Activated CD4-positive, alpha-beta memory T cell treated with anti-CD3 and anti-CD28 coated beads, Interleukin-2, amount 10 ng/mL, durations not matched to agents 7 days and 5 days (primary cell): ENCODE measurements around the gene PRPH2. TPM values are rescaled to one million over a fixed set of nuclear protein-coding genes. Genes with fewer than 3 reads are reported as not detected.
A peak's percentile ranks its signal among the peaks of the same experiment; 100 is the strongest.
"Not testable (repeated sequence)": the region's sequence is repeated elsewhere in the genome, so short reads cannot be mapped to it uniquely, and the experiment has no call there.

Experiments
- CTCF ChIA-PET: fragments of 350-600 bp; sonication (Branson Sonifier 250); formaldehyde crosslinking; loops from one replicate; lab custom pipeline; 2021; ENCODE audit warnings: antibody characterized with exemption, inconsistent platforms; lab: Charles Lee
- POLR2A ChIA-PET: fragments of 350-600 bp; sonication (Branson Sonifier 250); formaldehyde crosslinking; loops from one replicate; lab custom pipeline; 2021; ENCODE audit warnings: antibody characterized with exemption; lab: Charles Lee
- DNase-seq: peaks from one replicate; pipeline ENCODE4 v3.0.0-alpha.2; 2020
- H3K27ac Mint-ChIP-seq: one replicate; pipeline ENCODE4 v1.8.0; 2021; ENCODE audit warnings: mild to moderate bottlenecking, mixed read lengths
- H3K27me3 Mint-ChIP-seq: one replicate; pipeline ENCODE4 v1.8.0; 2021; ENCODE audit warnings: mixed read lengths
- H3K36me3 Mint-ChIP-seq: one replicate; pipeline ENCODE4 v1.8.0; 2021; ENCODE audit warnings: low read depth, mixed read lengths
- H3K4me1 Mint-ChIP-seq: one replicate; pipeline ENCODE4 v1.8.0; 2021; ENCODE audit warnings: mixed read lengths
- H3K4me3 Mint-ChIP-seq: one replicate; pipeline ENCODE4 v1.8.0; 2021; ENCODE audit warnings: mild to moderate bottlenecking, mixed read lengths
- H3K9me3 Mint-ChIP-seq: one replicate; pipeline ENCODE4 v1.8.0; 2021; ENCODE audit warnings: mixed read lengths
- total RNA-seq, 2 experiments: library from RNA; stranded (reverse); gene quantifications; one replicate each; pipeline ENCODE4 v1.2.3, GENCODE V29; 2021

Gene PRPH2
- total RNA-seq, 2 experiments from 2014 or later, result not detected

- H3K27ac Mint-ChIP-seq, DNase-seq, H3K4me1 Mint-ChIP-seq, H3K9me3 Mint-ChIP-seq, CTCF ChIA-PET, H3K36me3 Mint-ChIP-seq, H3K4me3 Mint-ChIP-seq: not testable (repeated sequence)
- H3K27me3 Mint-ChIP-seq, result peaks cover 10% of the 10 kb centered on the region
- POLR2A ChIA-PET, result interaction anchor here (1.2 kb wide), 1 partner anchor 11 kb away, joined by 5 read pairs; no protein-coding TSS in a partner anchor
These were observed 11.6 kb upstream of the PRPH2 start for GRCh38 chr6:42733867-42734481.

DNA sequence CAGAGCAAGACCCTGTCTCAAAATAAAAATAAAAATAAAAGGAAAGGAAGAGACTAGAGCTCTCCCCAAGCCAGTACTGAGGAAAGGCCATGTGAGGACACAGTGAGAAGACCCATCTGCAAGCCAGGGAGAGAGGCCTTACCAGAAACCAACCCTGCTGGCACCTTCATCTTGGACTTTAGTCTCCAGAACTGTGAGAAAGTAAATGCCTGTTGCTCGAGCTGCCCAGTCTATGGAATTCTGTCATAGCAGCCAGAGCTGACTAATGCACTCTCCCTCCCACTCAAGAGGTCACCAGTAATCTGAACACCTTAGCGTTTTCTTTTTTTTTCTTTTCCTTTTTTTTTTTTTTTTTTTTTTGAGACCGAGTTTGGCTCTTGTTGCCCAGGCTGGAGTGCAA, 7.3 kb upstream of the PRPH2 start:
- H3K9me3 Mint-ChIP-seq, result no peaks in the 10 kb centered on the region
- no peak overlapping the region for H3K27ac Mint-ChIP-seq
- ChIA-PET POLR2A (interaction anchor here (1.0 to 1.8 kb wide), 6 partner anchors 11 to 150 kb away, joined by 3 to 9 read pairs (median 6); partner anchors contain the start of genes RPL7L1 and TBCC), CTCF (interaction anchor here (0.6 to 2.3 kb wide), 4 partner anchors 13 to 512 kb away, joined by 3 to 11 read pairs (median 6); partner anchors contain the start of gene TBCC)
- no peak overlapping the region for H3K4me3 Mint-ChIP-seq
- H3K4me1 Mint-ChIP-seq, result peaks cover 22% of the 10 kb centered on the region
- H3K27me3 Mint-ChIP-seq, result no peaks in the 10 kb centered on the region
- DNase-seq, result no peak
- H3K36me3 Mint-ChIP-seq, result no peaks in the 10 kb centered on the region

DNA sequence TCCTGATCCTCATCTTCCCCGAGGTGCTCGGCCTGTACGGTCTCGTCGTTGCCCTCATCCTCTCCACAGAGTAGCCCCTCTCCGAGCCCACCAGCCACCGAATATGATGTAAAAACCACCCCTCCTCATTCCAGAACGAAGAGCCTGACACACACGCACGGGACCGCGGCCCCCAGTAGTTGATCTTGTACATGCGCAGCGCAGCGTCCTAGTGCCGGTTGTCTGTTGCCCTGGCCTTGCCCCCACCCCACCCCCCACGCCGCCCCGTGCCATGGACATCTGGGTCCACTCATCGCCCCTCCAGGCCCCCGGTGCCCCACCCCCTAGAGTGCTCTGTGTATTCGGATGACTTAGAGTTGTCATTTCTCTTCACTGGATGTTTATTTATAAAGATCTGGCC, 5.2 kb upstream of the PRPH2 start:
- peak overlapping the region; percentile 44 for H3K4me3 Mint-ChIP-seq
- POLR2A ChIA-PET, result interaction anchor here (0.6 to 3.4 kb wide), 14 partner anchors 13 to 163 kb away, joined by 3 to 35 read pairs (median 6); partner anchors contain the start of genes RPL7L1, TBCC and UBR2
- peaks cover 22% of the 10 kb centered on the region for H3K4me1 Mint-ChIP-seq
- H3K27ac Mint-ChIP-seq, result peak overlapping the region; percentile 62
- no peaks in the 10 kb centered on the region for H3K9me3 Mint-ChIP-seq
- no peaks in the 10 kb centered on the region for H3K36me3 Mint-ChIP-seq
- CTCF ChIA-PET, result interaction anchor here (0.7 to 4.1 kb wide), 9 partner anchors 14 to 165 kb away, joined by 3 to 79 read pairs (median 11); partner anchors contain the start of genes RPL7L1 and TBCC
- no peak for DNase-seq
- H3K27me3 Mint-ChIP-seq, result no peaks in the 10 kb centered on the region

- no peaks in the 10 kb centered on the region for H3K9me3 Mint-ChIP-seq
- no peaks in the 10 kb centered on the region for H3K36me3 Mint-ChIP-seq
- POLR2A ChIA-PET, result interaction anchor here (0.6 to 3.4 kb wide), 17 partner anchors 13 to 203 kb away, joined by 3 to 35 read pairs (median 6); partner anchors contain the start of genes CNPY3, RPL7L1, TBCC and UBR2
- DNase-seq, result no peak
- H3K27me3 Mint-ChIP-seq, result no peaks in the 10 kb centered on the region
- peaks cover 22% of the 10 kb centered on the region for H3K4me1 Mint-ChIP-seq
- peak overlapping the region; percentile 91 for H3K27ac Mint-ChIP-seq
- CTCF ChIA-PET, result interaction anchor here (0.7 to 4.1 kb wide), 20 partner anchors 12 to 180 kb away, joined by 3 to 79 read pairs (median 5); partner anchors contain the start of genes RPL7L1, TBCC and UBR2
- H3K4me3 Mint-ChIP-seq, result peak overlapping the region; percentile 77
These were observed 4.8 kb upstream of the PRPH2 start for GRCh38 chr6:42727087-42727611.

DNA sequence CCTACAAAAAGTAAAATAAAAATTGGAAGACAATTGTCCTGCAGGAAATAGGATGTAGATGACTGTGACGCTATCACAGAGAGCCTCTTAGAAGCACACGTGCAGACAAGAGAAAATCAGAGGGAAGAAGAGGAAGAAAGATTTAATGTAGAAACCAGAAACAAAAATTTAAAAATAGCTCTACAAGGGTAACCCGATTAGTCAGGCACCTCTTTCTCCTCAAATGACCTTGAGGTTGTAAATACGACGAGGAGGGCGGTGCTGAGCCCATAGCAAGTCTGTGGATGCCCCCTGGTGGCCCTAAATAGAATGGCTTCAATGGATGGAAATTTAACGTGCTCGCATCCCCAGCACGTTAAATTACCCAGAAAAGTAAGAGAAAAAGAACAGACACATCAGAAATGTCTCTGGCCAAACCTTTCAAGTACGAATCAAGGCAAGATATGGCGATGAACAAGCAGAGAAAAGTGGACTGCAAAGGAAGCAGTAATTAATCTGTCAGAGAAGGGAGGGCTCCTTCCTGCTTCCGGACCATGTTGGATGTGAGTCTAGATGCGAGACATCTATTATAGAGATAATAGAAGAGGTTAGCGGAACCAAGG, 4.2 kb upstream of the PRPH2 start:
- peak; percentile 79 for DNase-seq
- ChIA-PET CTCF (interaction anchor here (0.7 to 4.1 kb wide), 35 partner anchors 12 to 417 kb away, joined by 3 to 79 read pairs (median 4); partner anchors contain the start of genes RPL7L1, TBCC and UBR2), POLR2A (interaction anchor here (0.6 to 3.4 kb wide), 19 partner anchors 9 to 203 kb away, joined by 3 to 35 read pairs (median 5); partner anchors contain the start of genes CNPY3, RPL7L1, TBCC and UBR2)
- Mint-ChIP-seq H3K4me1 (peaks cover 22% of the 10 kb centered on the region), H3K27me3 (no peaks in the 10 kb centered on the region), H3K36me3 (no peaks in the 10 kb centered on the region), H3K9me3 (no peaks in the 10 kb centered on the region), H3K27ac (peak overlapping the region; percentile 91), H3K4me3 (peak overlapping the region; percentile 77)

DNA sequence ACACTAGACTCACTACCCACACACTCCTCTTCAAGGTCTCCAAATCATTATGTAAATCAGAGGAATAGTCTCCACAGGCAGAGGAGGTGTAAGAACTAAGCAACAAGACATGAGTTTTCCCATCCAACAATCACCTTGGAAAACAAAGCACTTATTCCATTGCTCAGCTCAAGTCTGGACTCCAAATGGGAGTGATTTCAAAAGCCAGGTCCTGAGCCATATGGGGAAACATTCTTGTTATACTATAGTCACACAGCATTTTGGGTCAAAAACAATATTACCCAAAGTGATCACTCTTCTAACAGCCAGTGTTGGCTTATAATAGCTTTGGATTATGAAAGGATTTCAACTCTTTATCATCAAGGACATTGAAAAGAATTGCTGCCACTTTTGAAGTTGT, 3.6 kb upstream of the PRPH2 start:
- Mint-ChIP-seq H3K9me3 (no peaks in the 10 kb centered on the region), H3K4me1 (peaks cover 22% of the 10 kb centered on the region), H3K4me3 (peak overlapping the region; percentile 77), H3K27ac (peak overlapping the region; percentile 91), H3K27me3 (no peaks in the 10 kb centered on the region), H3K36me3 (no peaks in the 10 kb centered on the region)
- ChIA-PET POLR2A (interaction anchor here (0.6 to 3.4 kb wide), 17 partner anchors 8 to 204 kb away, joined by 3 to 35 read pairs (median 6); partner anchors contain the start of genes CNPY3, RPL7L1, TBCC and UBR2), CTCF (interaction anchor here (0.6 to 4.1 kb wide), 36 partner anchors 11 to 416 kb away, joined by 3 to 79 read pairs (median 4); partner anchors contain the start of genes RPL7L1, TBCC and UBR2)
- DNase-seq, result no peak

DNA sequence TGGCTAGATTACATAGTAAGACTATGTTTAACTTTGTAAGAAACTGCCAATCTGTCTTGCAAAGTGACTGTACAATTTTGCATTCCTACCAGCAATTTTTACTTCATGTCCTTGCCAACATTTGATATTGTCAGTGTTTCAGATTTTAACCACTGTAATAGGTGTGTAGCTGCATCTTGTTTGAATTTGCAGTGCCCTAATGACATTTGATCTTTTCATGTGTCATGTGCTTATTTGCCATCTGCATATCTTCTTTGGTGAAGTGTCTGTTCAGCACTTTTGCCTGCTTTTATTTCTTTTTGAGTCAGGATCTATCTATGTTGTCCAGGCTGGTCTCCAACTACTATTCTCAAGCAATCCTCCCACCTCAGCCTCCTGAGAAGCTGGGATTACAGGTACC, 2.4 kb upstream of the PRPH2 start:
- Mint-ChIP-seq H3K9me3 (no peaks in the 10 kb centered on the region), H3K4me1 (peaks cover 22% of the 10 kb centered on the region), H3K4me3 (no peak overlapping the region), H3K36me3 (no peaks in the 10 kb centered on the region), H3K27me3 (no peaks in the 10 kb centered on the region), H3K27ac (no peak overlapping the region)
- ChIA-PET CTCF (interaction anchor here (1.0 to 4.1 kb wide), 7 partner anchors 44 to 178 kb away, joined by 3 to 79 read pairs (median 5); partner anchors contain the start of gene RPL7L1), POLR2A (interaction anchor here (1.5 to 3.4 kb wide), 2 partner anchors 21 to 32 kb away, joined by 4 to 35 read pairs; partner anchors contain the start of gene TBCC)
- no peak for DNase-seq

DNA sequence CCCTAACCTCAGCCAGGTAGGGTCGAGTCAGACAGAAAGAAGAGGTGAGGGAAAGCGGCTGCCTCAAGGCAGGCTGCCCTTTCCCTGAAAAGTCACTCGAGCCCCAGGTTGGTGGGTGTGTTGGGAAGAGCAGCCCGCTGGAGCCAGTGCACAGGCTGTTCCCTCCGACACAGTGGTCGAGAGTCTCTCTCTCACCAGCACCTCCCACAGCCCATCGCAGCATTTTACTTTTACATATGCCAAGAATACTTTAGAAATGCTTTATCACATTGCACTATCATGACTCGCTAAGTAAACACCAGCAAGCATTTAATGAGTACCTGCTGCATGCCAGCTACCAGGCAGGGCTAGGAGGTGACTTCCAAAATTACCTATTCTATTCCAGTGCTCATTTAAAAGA, 1.7 kb downstream of the PRPH2 start:
- ChIA-PET CTCF (interaction anchor here (1.7 kb wide), 1 partner anchor 157 kb away, joined by 3 read pairs; no protein-coding TSS in a partner anchor), POLR2A (interaction anchor here (1.1 kb wide), 1 partner anchor 209 kb away, joined by 3 read pairs; the partner anchor contains the start of gene CNPY3)
- no peak for DNase-seq
- Mint-ChIP-seq H3K4me3 (no peak overlapping the region), H3K9me3 (no peaks in the 10 kb centered on the region), H3K27ac (no peak overlapping the region), H3K4me1 (peaks cover under 1% of the 10 kb centered on the region), H3K27me3 (no peaks in the 10 kb centered on the region), H3K36me3 (no peaks in the 10 kb centered on the region)

DNA sequence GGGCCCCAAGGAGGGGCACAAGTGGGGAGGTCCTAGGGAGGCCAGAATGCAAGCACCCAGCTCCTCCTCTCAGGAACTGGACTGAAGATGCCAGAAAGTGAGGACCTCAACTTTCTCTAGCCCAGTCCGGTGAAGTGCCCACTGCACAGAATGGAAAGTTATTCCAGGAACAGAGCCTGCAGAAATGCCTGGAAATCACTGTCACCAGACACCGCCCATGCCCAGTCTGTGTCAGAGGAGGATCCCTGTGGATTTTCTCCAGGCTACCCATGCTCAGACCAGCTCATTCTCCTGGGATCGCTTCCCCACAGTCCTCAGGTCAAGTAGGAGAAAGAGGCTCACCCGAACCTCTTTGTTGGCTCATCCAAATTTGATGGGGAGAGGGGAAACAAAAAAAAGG, 6.5 kb downstream of the PRPH2 start:
- CTCF ChIA-PET, result interaction anchor here (2.4 kb wide), 1 partner anchor 10 kb away, joined by 9 read pairs; no protein-coding TSS in a partner anchor
- POLR2A ChIA-PET, result interaction anchor here (0.7 kb wide), 1 partner anchor 67 kb away, joined by 4 read pairs; no protein-coding TSS in a partner anchor

GRCh38 chr6:42714098-42714761, 8.2 kb downstream of the PRPH2 start:
- ChIA-PET CTCF (interaction anchor here (1.5 to 2.4 kb wide), 2 partner anchors 12 to 51 kb away, joined by 5 to 9 read pairs; no protein-coding TSS in a partner anchor), POLR2A (no interaction called here)
- Mint-ChIP-seq H3K4me1 (no peaks in the 10 kb centered on the region), H3K4me3 (no peak overlapping the region), H3K36me3 (no peaks in the 10 kb centered on the region), H3K9me3 (peaks cover 7% of the 10 kb centered on the region), H3K27me3 (no peaks in the 10 kb centered on the region), H3K27ac (no peak overlapping the region)
- no peak for DNase-seq

More for the DNA sequence above, 6.5 kb downstream of the PRPH2 start:
- no peaks in the 10 kb centered on the region for H3K27me3 Mint-ChIP-seq
- H3K27ac Mint-ChIP-seq, result no peak overlapping the region
- no peaks in the 10 kb centered on the region for H3K36me3 Mint-ChIP-seq
- no peak overlapping the region for H3K4me3 Mint-ChIP-seq
- no peak for DNase-seq
- H3K4me1 Mint-ChIP-seq, result no peaks in the 10 kb centered on the region
- H3K9me3 Mint-ChIP-seq, result peaks cover 5% of the 10 kb centered on the region

- ChIA-PET CTCF (interaction anchor here (0.6 kb wide), 1 partner anchor 14 kb away, joined by 4 read pairs; no protein-coding TSS in a partner anchor), POLR2A (no interaction called here)
- Mint-ChIP-seq H3K27me3 (no peaks in the 10 kb centered on the region), H3K9me3 (peaks cover 7% of the 10 kb centered on the region), H3K4me3 (no peak overlapping the region), H3K36me3 (no peaks in the 10 kb centered on the region), H3K27ac (no peak overlapping the region), H3K4me1 (peaks cover 6% of the 10 kb centered on the region)
- no peak for DNase-seq
These were observed 10.5 kb downstream of the PRPH2 start for GRCh38 chr6:42711930-42712329.

GRCh38 chr6:42710316-42710715, 12.1 kb downstream of the PRPH2 start:
- Mint-ChIP-seq H3K4me3 (no peak overlapping the region), H3K27me3 (no peaks in the 10 kb centered on the region), H3K36me3 (no peaks in the 10 kb centered on the region), H3K27ac (no peak overlapping the region), H3K4me1 (peaks cover 6% of the 10 kb centered on the region), H3K9me3 (peaks cover 7% of the 10 kb centered on the region)
- CTCF ChIA-PET, result no interaction called here
- POLR2A ChIA-PET, result no interaction called here
- DNase-seq, result no peak
